HuH-7 (cell line): ENCODE results near the gene DACH1.
"Not testable (repeated sequence)": the region's sequence is repeated elsewhere in the genome, so short reads cannot be mapped to it uniquely, and the experiment has no call there.

Source experiments
- DNase-seq: peaks from one replicate; pipeline ENCODE4 v3.0.0; 2011; ENCODE audit warnings: low spot score

The DACH1 gene

DNA sequence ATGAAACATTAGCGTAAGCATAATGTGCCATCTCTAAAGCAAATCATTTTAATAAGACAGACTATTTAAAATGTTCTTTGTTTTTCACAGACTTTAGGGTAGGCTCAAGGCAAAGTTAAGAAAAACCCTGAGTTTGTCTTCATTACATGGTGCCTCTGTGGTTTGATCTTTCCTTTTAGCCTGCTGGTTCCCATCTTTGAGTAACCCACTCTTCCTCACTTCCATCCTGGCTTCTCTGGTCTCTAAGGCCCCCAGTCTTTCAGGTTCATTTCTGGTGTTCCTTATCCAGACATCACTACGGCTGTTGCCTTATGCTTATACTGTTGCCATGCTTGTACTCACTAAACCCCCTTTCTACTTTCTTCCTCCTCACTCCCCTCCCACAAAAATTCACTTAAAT is 38.4 kb downstream of the DACH1 start:
- DNase-seq: no peak

DNA sequence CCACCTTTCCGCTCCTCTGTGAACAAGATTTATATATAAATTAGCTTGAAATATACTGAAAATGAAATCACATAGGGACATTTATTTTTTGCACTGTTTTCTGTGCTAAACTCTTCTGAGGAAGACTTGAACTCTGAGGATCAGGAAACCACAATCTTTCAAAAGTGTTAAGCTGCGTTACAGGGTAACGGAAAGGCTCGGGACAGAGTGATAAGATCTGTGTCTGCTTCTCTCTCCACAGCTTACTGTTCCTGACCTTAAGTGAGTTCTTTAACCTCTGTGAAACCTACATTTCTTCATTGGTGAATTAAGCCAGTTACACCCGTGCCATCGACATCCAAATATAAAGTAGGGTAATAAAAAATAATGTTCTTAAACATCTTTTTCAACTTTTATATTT is 38.9 kb downstream of the DACH1 start:
- no peak for DNase-seq

DNA sequence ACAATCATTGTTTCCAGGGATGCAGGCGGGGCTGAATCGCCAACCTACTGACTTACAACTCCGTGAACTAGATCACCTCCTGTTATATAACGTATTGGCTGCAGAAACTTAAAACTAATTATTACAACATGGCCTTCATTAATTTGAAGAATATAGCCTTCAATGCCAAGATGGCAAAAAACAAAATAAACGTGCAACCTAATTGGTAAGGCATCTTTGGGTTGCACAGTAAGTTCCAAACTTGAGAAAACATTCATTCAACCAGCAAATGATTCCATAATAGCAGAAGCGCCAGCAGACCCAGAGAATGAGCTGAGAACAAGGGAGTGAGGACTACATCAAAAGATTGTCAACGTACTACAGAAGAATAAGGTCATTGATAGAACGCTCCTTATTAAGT is 39.8 kb downstream of the DACH1 start:
- DNase-seq: no peak

DNA sequence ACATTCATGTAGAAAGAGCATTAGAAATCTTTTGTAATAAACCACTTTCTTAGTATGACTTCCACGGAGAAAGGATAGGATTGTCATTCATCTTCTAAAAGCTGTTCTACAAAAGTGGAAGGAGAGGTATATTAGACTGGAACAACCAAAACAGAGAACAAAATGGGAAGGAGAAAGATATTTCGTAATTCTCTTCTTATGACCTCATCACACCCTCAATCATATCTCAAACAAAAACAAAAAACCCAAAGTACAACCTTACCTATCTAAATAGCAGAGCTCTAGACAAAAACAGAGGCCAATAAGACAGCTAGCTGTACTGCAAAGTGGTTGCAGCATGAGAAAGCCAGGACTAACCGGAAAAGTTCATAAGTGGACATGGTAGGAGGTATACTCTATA is 46.3 kb downstream of the DACH1 start:
- DNase-seq: no peak

DNA sequence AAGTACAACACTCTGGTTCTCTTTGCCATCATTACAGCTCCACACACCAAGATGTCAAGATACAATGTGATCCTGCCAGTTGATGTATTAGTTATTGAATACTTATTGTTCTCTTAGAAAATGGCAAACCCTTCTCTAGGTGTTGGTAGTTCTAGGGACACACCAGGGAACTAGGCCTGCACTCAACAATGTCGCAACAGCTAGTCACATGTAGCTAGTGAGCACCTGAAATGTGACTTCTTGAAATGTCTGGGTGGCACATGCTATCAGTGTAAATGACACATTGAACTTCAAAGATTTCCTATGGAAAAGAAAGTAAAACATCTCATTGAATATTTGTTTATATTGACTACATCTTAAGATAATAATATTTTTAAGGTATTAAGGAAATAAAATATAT is 49.7 kb downstream of the DACH1 start:
- no peak for DNase-seq

DNA sequence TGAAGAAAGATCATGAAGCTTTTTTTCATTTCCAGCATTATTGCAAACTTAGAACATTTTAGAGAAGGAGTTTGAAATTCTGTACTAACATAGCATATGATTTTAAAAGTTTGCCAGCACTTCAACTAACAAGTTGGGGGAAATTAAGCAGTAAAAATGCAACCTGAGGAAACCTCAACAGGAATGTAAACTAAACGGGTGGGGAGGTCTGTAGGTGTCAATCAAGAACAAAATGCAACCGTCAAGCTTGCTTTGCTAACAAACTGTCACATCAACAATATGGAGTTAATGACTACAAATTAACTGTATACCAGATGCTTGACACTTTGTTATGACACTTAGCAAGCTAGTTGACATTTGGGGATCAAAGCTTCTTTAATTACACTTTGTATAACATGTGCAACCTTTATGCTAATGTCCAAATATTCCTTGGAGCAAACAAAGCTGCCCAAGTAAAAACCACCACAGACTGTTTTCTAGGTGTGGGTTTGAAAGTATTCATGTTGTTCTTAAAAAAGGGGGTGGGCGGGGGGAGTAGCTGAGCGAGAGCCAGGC is 52.1 kb downstream of the DACH1 start:
- no peak for DNase-seq

DNA sequence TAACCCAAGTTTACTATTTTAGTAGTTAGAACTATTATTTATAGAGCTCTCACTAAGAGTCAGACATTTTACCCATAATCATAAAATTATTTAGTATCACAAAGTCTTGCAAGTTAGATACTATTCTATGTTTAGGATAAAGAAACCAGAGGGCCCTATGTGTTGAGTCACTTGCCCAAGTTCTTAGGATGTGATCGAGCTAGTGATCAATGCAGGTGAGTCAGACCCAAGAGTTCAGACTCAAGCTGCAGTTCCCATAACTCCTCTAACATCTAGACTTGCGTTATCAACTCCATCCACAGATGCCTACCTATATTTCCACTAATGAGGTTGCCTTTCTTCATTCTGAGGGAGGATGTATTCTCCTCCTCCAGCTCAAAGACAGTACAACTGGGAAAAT is 53.8 kb downstream of the DACH1 start:
- DNase-seq: no peak

DNA sequence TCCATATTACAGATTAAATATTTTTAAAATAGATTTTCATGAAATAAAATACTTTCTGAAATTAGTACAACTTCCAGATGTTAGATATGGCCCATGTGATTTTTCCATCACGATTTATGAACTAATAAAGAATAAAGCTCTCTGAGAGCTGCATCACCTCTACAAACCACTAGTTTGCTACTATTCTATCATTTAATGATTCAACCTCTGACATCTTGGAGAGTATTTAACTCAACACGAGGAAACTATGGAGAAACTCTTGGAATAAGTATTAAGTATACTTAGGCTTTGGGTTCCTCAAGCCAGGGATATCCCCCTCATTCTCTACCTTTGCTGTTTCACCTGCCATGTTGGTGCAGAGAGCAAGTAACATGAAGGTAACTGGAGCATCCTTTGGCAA is 55.7 kb downstream of the DACH1 start:
- DNase-seq: no peak

DNA sequence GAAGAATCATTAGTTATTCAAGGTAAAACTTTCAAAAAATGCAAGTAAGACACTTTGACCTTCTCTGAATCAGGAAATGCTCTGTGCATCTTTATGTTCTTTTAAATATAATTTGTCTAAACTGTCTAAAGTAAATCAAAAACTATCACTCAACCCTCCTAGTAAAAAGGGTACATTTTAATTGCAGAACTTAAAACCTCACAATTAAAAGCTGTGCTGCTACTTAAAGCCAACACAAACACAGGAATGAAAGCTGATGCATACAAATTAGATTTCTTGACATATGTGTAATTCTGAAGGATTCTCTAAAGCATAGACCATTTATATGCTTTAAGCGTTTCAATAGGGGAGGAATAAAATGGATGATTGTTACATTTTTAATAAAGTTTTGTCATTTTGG is 58.3 kb downstream of the DACH1 start:
- no peak for DNase-seq

DNA sequence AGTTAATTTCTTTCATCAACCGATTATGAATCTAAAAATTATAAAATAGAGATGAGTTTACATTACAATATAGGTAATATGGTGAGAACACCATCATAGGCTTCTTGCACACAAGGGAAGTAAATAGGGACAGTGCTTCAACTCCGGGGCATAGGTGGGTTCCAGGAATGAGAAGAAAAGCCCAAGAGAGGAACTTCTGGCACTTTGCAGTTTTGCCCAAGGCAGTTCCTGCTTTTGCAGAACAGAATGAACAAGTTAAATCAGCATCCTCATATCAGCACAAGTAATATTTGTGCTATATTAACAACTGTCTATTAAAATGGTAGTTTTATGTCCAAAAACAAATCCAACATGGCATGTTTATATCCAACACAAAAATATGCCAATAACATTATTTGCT is 60.1 kb downstream of the DACH1 start:
- no peak for DNase-seq

DNA sequence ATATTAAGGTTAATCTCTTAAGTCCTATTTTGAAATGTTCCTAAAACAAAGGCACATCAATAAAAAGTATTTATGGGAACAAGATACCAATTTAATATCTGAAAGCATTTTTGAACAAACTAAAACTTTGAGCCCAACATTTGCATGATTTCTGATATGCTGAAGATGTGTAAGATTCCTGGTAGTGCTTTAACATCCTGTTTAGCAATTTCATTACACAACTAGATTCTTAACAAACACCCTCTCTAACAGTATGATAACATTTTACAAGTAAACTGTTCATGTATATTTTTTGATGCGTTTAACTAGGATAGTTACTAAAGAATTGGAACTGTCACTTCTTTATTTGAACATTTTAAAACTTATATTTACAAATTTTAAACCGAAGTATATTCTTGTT is 63.9 kb downstream of the DACH1 start:
- DNase-seq: no peak

DNA sequence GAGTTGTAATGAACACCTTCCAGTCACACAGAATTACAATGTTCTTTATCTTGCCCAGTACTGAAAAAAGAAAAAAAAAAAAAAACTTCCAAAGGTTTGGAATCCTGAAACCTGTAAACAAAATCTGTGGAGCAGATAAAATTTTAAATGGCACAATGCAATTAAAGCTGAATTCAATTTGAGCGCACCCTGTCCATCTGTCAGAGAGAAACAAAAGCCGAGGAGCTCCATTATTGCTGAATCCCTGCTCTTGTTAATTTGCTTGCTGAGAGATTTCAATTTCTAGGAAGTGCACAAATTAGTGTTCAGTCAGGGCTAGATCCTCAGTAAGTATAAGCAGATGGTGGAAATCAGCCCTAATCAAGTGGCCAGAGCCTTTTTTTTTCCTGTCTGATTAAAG is 65.2 kb downstream of the DACH1 start:
- DNase-seq: no peak

DNA sequence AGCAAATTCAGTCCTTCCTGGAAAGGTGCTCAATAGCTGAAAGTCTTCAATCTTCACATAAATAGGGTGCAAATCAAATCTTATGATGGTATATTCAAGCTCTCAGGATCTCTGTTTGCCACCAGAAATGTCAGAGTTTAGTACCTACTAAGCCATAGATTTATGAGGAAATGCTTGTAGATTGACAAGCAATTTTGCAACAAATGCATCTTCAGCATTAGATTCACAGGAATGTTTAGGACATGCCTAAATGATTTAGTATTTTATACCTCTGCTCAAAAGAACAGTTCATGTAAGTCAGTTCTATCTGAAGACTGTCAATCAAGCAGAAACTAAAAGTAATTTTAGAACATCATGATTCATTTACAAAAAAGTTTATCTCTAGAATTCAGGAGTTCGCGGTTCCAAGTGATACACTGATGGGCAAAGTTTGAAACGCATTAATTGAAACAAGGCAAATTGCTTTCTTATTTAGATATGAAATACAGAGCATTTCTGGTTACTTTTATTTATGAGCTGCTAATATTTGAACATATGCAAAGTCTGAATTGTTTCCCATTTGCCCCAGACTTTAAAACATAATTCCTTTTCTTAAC is 65.7 kb downstream of the DACH1 start:
- DNase-seq: no peak

DNA sequence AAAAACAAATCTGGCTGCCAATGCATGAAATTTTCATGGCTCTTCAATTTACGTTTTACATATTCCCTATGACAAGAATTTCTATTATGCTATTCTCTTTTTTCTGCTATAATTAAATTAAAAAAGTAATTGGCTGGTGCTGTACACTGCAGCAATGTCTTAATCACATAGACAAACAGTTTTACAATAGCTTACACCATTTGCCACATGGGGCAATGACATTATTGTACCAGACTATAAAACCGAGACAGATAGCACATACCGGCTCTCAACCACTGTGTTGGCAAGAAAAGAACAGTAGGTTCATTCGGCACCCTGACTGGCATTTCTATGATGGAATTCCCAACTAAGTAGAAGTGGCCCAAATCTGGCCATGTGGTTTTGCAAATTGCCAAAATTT is 67.7 kb downstream of the DACH1 start:
- DNase-seq: no peak

DNA sequence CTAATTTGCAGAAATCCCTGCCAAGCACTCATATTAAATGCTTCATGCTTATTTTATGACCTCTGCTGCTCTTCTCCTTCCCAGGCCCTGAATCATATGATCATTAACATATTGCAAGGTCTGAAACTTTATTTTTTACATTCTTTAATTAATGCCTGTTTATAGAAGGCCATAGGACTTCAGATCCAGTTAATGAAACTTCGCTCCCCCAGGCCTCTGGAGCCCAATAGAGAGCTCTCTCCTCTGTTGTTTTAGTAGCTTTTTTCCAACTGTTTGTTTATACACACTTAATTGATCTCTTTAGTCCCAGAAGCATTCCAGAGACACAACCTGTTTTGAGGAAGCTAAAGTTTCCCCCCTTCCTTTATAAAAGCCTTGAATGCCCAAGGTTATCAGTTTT is 68.3 kb downstream of the DACH1 start:
- no peak for DNase-seq

DNA sequence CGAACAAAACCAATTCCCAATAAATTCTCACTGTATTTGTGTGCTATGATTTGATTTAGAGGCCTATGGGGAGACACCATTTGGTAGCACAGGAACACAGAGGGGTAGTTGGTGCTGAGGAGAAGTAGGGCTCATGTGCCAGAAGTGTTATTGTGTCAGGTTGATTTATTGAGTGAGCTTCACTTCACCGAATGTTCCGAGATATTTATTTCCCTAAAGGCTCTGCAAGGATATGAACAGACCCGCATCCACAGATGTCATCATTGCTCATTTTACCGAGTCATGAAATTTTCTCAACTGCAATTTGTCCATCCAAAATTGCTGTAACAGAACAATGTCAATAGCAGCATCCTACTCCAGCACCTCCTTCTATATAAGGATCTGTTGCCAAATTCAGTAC is 69.5 kb downstream of the DACH1 start:
- DNase-seq: no peak

DNA sequence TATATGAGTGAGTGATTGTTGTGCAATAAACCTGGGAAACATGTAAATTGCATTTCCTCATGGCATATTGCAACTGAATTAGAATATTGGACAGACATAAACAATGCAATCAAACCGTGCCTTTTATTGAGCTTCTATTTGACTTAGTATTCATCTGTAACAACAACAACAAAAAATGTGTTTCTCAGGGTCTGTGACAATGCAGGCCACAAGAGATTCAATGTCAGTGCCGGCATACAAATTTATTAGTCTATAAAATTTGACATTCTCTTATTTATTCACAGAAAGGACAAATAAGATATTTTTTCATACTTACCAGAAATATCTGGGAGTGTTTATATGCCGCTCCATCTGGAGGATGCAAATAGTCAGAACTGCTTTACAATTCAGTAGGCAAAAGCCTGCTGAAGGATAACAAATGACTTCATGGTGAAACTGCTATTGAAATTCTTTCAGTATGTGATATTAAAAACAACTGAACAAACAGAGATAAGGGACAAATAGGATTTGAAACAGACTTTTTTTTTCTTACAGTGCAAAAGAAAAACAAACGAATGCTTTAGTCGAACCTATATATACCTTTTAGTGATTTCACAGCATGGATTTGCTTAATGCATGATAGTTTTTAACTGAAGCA is 77.2 kb downstream of the DACH1 start:
- DNase-seq: no peak

DNA sequence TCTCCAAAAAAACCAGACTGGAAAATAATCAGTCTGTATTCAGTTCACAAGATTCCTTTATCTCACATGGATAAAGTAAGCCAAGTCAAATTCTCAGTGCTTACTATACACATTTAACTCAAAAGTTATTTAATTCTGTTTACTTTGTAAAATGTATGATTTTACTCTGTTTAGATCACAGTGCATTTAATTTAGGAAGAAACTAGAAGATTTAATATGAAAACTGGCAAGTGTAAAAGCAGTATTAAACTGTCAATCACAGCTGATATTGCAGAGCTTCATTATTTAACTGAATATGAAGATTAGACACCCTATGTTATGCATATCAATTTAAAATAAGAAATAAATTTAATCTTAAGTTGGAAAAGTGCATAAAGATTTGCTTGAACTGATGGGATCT is 78.0 kb downstream of the DACH1 start:
- DNase-seq: no peak

DNA sequence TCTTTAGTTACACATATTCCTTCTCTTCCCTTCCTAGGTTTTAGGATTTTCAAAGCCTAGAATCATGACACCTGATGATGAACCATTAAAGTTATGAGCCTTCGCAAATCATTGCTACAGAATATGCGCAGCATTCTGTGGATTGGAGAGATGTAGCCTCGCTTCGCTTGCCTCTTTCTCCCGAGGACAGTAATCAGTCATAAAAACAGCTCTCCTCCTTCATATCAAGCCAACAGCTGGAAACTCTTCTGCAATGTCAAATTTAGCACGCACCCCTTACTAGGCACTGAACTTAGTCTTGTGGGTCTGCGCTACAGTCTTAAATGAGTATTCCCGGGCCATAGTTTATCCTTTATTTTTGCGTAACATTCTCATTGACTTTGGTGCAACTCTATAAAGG is 79.6 kb downstream of the DACH1 start:
- DNase-seq: no peak

DNA sequence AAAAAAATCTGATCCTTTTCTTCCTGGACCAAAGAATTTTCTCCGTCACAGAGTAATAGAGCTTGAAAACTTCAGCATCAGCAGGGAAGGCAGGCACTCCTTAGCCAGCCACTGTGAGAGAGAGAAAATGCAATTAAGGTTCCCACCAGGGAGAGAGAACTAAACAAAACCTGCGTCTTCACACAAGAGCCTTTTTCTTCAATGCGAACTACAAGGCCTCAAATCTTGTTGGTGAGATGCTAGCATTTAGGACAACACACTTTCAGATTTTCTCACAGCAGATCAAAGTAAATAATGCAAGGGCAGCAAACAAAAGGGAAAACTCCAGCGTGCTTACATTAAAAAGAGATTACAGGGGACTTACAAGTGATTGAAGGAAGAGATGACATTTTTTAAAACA is 80.1 kb downstream of the DACH1 start:
- DNase-seq: no peak

DNA sequence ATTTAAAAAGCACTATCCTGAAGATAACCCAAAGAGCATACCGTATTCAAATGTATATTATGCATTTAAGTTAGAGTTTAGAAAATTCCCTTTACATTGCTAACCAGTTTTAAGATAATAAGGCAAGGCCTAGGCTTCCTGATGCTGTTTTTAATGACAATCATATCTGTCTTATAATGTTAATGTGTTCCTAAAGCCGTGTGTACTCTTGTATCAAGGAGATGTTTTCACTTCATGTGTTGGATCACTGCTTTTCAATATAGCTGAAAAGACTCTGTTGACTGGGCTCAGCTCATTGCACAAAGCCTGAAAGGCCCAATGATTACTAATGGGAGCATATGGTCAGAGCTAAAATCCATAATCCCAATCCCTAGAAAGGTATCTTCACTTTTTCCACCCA is 81.6 kb downstream of the DACH1 start:
- DNase-seq: no peak

DNA sequence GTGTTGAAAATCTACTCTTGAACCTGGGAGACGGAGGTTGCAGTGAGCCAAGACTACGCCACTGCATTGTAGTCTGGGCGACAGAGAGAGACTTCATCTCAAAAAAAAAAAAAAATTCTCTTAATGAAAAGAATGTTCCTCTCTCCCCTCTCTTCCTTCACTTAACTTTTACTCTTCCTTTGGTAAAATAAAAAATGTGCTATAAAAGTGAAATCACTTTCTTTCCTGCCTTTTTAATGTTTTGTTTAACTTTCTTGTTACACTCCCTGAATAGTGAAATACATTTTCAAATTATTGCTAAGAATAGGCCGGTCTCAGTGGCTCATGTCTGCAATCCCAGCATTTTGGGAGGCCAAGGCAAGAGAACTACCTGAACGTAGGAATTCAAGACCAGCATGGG is 86.5 kb downstream of the DACH1 start:
- DNase-seq: no peak

DNA sequence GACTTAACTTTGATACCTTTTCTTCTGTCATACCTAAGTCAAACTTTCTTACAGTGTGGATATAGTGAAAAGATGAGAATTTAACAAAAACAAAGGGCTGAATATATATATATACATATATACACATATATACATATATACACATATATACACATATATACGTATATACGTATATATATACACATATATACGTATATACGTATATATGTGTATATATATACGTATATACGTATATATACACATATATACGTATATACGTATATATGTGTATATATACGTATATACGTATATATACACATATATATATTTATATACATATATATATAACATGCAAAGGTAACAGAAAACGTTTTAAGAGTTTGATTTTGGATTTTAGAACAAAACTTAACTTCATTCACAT is 88.0 kb downstream of the DACH1 start:
- not testable (repeated sequence) for DNase-seq

DNA sequence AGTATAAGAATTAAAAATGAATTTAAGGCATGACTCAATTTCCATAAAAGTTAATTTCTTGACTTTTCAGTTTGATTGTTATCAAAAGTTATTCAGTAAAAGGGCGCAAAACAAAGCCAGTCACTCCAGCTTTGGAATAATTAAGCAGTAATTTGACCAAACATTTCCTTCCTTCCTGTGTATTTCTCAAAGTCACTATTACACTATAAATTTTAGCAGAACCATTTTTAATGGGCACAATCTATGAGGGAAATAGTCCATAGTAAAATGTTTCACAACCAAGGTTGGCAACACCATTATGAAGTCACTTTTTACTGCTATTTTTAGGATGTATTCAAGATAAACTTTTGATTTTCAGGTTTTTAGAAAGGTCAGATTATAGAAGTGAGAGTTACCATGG is 91.0 kb downstream of the DACH1 start:
- DNase-seq: no peak
